H1 (cell line): ENCODE results near the gene TNRC6A. TPM values are rescaled to one million over a fixed set of nuclear protein-coding genes. Genes with fewer than 3 reads are reported as not detected.

Experiments used
- CTCF ChIA-PET: fragments of 300-600 bp; sonication (Branson Sonifier 250); formaldehyde crosslinking; loops from one replicate; lab custom pipeline; 2021; ENCODE audit not compliant: partially characterized antibody; lab: Charles Lee
- POLR2A ChIA-PET: fragments of 300-600 bp; sonication (Branson Sonifier 250); formaldehyde crosslinking; loops from one replicate; lab custom pipeline; 2021; ENCODE audit warnings: inconsistent platforms; ENCODE audit not compliant: partially characterized antibody; lab: Charles Lee
- DNase-seq, 2 experiments: peaks; one replicate each; pipeline versions ENCODE4 v3.0.0 to v3.0.0-alpha.2; 2010 to 2022; ENCODE audit warnings: low spot score in 2 of 2, low read depth in 1 of 2, mixed read lengths in 1 of 2
- FAIRE-seq: peaks from 2 replicates; lab custom pipeline; 2011; peaks lifted over from hg19 to GRCh38; lab: Jason Lieb, UNC
- H2AFZ ChIP-seq: 2 replicates; pipeline ENCODE4 v1.8.1; 2012; ENCODE audit warnings: low read length, inconsistent platforms
- H2AK5ac ChIP-seq: 2 replicates; pipeline ENCODE4 v1.6.1; 2013; ENCODE audit warnings: low read depth, low read length
- H2BK120ac ChIP-seq: replicated peaks from 2 replicates; pipeline ENCODE3; 2013; ENCODE audit warnings: low read depth, low read length, inconsistent platforms
- H2BK12ac ChIP-seq: 2 replicates; pipeline ENCODE4 v1.6.1; 2013; ENCODE audit warnings: low read depth, low read length
- H2BK15ac ChIP-seq: 2 replicates; pipeline ENCODE4 v1.6.1; 2013; ENCODE audit warnings: low read length
- H2BK20ac ChIP-seq: 2 replicates; pipeline ENCODE4 v1.6.1; 2013; ENCODE audit warnings: low read length
- H2BK5ac ChIP-seq: 2 replicates; pipeline ENCODE4 v1.6.1; 2013; ENCODE audit warnings: low read depth, low read length
- H3K14ac ChIP-seq: 2 replicates; pipeline ENCODE4 v1.6.1; 2013; ENCODE audit warnings: inconsistent platforms; ENCODE audit not compliant: insufficient read length
- H3K18ac ChIP-seq: 2 replicates; pipeline ENCODE4 v1.6.1; 2013; ENCODE audit warnings: low read length; ENCODE audit errors: extremely low read depth
- H3K23ac ChIP-seq: 2 replicates; pipeline ENCODE4 v1.6.1; 2013; ENCODE audit warnings: inconsistent platforms; ENCODE audit not compliant: insufficient read length
- H3K23me2 ChIP-seq: 2 replicates; pipeline ENCODE4 v1.6.1; 2013; ENCODE audit warnings: low read depth, low read length
- H3K27ac ChIP-seq: 2 replicates; pipeline ENCODE4 v1.6.1; 2011; ENCODE audit warnings: low read depth, low read length, inconsistent platforms
- H3K27me3 ChIP-seq, 4 experiments: replicated peaks in 1 of 4; 1 replicate in 1 of 4; 2 replicates in 3 of 4; pipeline versions ENCODE4 v1.6.1 to v1.8.1; 2011 to 2013; ENCODE audit warnings: low read length in 3 of 4, mild to moderate bottlenecking in 3 of 4, inconsistent platforms in 2 of 4, mixed read lengths in 2 of 4, moderate library complexity in 1 of 4; ENCODE audit not compliant: control insufficient read depth in 3 of 4, insufficient read depth in 3 of 4; ENCODE audit errors: extremely low read depth in 1 of 4
- H3K36me3 ChIP-seq, 4 experiments: 2 replicates each; pipeline versions ENCODE4 v1.6.1 to v1.8.1; 2011 to 2013; ENCODE audit warnings: mild to moderate bottlenecking in 4 of 4, low read length in 3 of 4, moderate library complexity in 2 of 4, control low read depth in 1 of 4, inconsistent platforms in 1 of 4; ENCODE audit not compliant: insufficient read depth in 4 of 4, control insufficient read depth in 2 of 4
- H3K4ac ChIP-seq: replicated peaks from 2 replicates; pipeline ENCODE3; 2013; ENCODE audit warnings: low read length, low read depth, mixed read lengths, inconsistent platforms; ENCODE audit not compliant: insufficient read length
- H3K4me1 ChIP-seq, 4 experiments: replicated peaks in 1 of 4; 1 replicate in 1 of 4; 2 replicates in 3 of 4; pipeline versions ENCODE4 v1.6.1 to v1.8.1; 2011 to 2013; ENCODE audit warnings: low read length in 3 of 4, inconsistent platforms in 2 of 4, mixed read lengths in 1 of 4; ENCODE audit not compliant: insufficient read depth in 4 of 4, control insufficient read depth in 3 of 4
- H3K4me2 ChIP-seq, 2 experiments: 2 replicates each; pipeline versions ENCODE4 v1.6.1 to v1.8.1; 2011 to 2013; ENCODE audit warnings: low read depth in 2 of 2, low read length in 2 of 2, control low read depth in 1 of 2, inconsistent platforms in 1 of 2, mild to moderate bottlenecking in 1 of 2; ENCODE audit not compliant: insufficient read depth in 1 of 2
- H3K4me3 ChIP-seq, 4 experiments: fragments of 200-600, 300-600 bp in 1 of 4; sonication (generic), shearing (Covaris generic), sonication (Bioruptor Twin) in 1 of 4; 2 replicates each; pipeline versions ENCODE4 v1.5.1 to v1.8.1; 2011 to 2016; ENCODE audit warnings: low read length in 4 of 4, low read depth in 3 of 4, control low read depth in 2 of 4, inconsistent platforms in 2 of 4, mild to moderate bottlenecking in 2 of 4, mixed read lengths in 1 of 4, moderate library complexity in 1 of 4; ENCODE audit not compliant: insufficient read depth in 2 of 4; ENCODE audit errors: extremely low read depth in 1 of 4
- H3K56ac ChIP-seq: replicated peaks from 2 replicates; pipeline ENCODE3; 2013; ENCODE audit warnings: low read depth, mild to moderate bottlenecking, mixed read lengths, low read length, inconsistent platforms; ENCODE audit not compliant: insufficient read length
- H3K79me1 ChIP-seq: 2 replicates; pipeline ENCODE4 v1.6.1; 2013; ENCODE audit warnings: low read depth, low read length, control low read depth
- H3K79me2 ChIP-seq, 2 experiments: 2 replicates each; pipeline versions ENCODE4 v1.6.1 to v1.8.1; 2012 to 2013; ENCODE audit warnings: low read length in 2 of 2, mild to moderate bottlenecking in 2 of 2, inconsistent platforms in 1 of 2; ENCODE audit not compliant: insufficient read depth in 2 of 2, control insufficient read depth in 1 of 2
- H3K9ac ChIP-seq, 4 experiments: replicated peaks in 1 of 4; 1 replicate in 1 of 4; 2 replicates in 3 of 4; pipeline versions ENCODE4 v1.6.1 to v1.8.1; 2011 to 2013; ENCODE audit warnings: low read depth in 3 of 4, low read length in 3 of 4, control low read depth in 2 of 4, mild to moderate bottlenecking in 2 of 4, moderate library complexity in 2 of 4, inconsistent platforms in 1 of 4; ENCODE audit errors: extremely low read depth in 1 of 4
- H3K9me3 ChIP-seq, 2 experiments: 2 replicates each; pipeline versions ENCODE4 v1.6.1 to v1.8.1; 2012 to 2013; ENCODE audit warnings: mild to moderate bottlenecking in 2 of 2, moderate library complexity in 2 of 2, control low read depth in 1 of 2, inconsistent platforms in 1 of 2, low read depth in 1 of 2, low read length in 1 of 2, mixed read lengths in 1 of 2; ENCODE audit not compliant: insufficient read depth in 2 of 2
- H4K20me1 ChIP-seq, 2 experiments: replicated peaks in 1 of 2; 2 replicates each; pipeline versions ENCODE3 to v1.8.1; 2011 to 2013; ENCODE audit warnings: inconsistent platforms in 2 of 2, low read length in 2 of 2, mild to moderate bottlenecking in 1 of 2; ENCODE audit not compliant: insufficient read depth in 2 of 2, control insufficient read depth in 1 of 2
- H4K5ac ChIP-seq: 2 replicates; pipeline ENCODE4 v1.6.1; 2013; ENCODE audit warnings: low read length, low read depth, mixed read lengths, inconsistent platforms; ENCODE audit not compliant: insufficient read length
- H4K8ac ChIP-seq: 2 replicates; pipeline ENCODE4 v1.8.0; 2013; ENCODE audit warnings: mild to moderate bottlenecking, moderate library complexity, low read length, inconsistent platforms; ENCODE audit not compliant: insufficient read depth; ENCODE audit errors: extremely low read depth
- H4K91ac ChIP-seq: replicated peaks from 2 replicates; pipeline ENCODE3; 2013; ENCODE audit warnings: low read length, mixed read lengths, inconsistent platforms; ENCODE audit not compliant: insufficient read length
- BCL11A ChIP-seq, 2 experiments: IDR thresholded peaks; one replicate each; pipeline ENCODE4 v1.6.1; 2011; ENCODE audit warnings: low read depth in 2 of 2, low read length in 2 of 2, mild to moderate bottlenecking in 2 of 2
- CBX5 ChIP-seq: fragments of 300-800, 300-1000 bp; sonication (generic); IDR thresholded peaks from 2 replicates; pipeline ENCODE4 v1.7.1; 2016; ENCODE audit warnings: antibody characterized with exemption, low read length, low read depth
- CBX8 ChIP-seq: fragments of 300-800, 300-1000 bp; sonication (generic); IDR thresholded peaks from 2 replicates; pipeline ENCODE4 v1.7.1; 2016; ENCODE audit warnings: low read depth, low read length, borderline replicate concordance
- CEBPB ChIP-seq: IDR thresholded peaks from 2 replicates; pipeline ENCODE4 v1.6.1; 2012; ENCODE audit warnings: low read depth, low read length
- EZH2 ChIP-seq: fragments of 200-600 bp; sonication (generic); IDR thresholded peaks from 2 replicates; pipeline ENCODE4 v1.7.1; 2012; ENCODE audit warnings: low read depth, mild to moderate bottlenecking, moderate library complexity, low read length, inconsistent platforms; ENCODE audit not compliant: severe bottlenecking
- JUN ChIP-seq: IDR thresholded peaks from 2 replicates; pipeline ENCODE4 v1.6.1; 2011; ENCODE audit warnings: low read depth, mild to moderate bottlenecking, improper control_type of control experiment, low read length
- JUND ChIP-seq: IDR thresholded peaks from 2 replicates; pipeline ENCODE4 v1.6.1; 2011; ENCODE audit warnings: mild to moderate bottlenecking, improper control_type of control experiment, low read length
- KDM4A ChIP-seq: IDR thresholded peaks from one replicate; pipeline ENCODE4 v1.7.1; 2012; ENCODE audit warnings: low read depth, mild to moderate bottlenecking, moderate library complexity, low read length, inconsistent platforms; ENCODE audit not compliant: severe bottlenecking
- PHF8 ChIP-seq: fragments of 200-600 bp; sonication (generic); conservative IDR thresholded peaks from 2 replicates; pipeline ENCODE4 v1.7.1; 2012; ENCODE audit warnings: low read depth, mild to moderate bottlenecking, inconsistent platforms, low read length, moderate library complexity
- POU5F1 ChIP-seq: IDR thresholded peaks from 2 replicates; pipeline ENCODE4 v1.6.1; 2011; ENCODE audit warnings: low read depth, mild to moderate bottlenecking, low read length, moderate library complexity
- TCF12 ChIP-seq: IDR thresholded peaks from 2 replicates; pipeline ENCODE4 v1.6.1; 2011; ENCODE audit warnings: low read depth, mild to moderate bottlenecking, low read length
- WGBS, 2 experiments: shearing (Covaris generic) in 1 of 2; methylation state at CpG; one replicate each; pipeline versions ENCODE4 v1.1.6 to v1.1.7; 2013 to 2015; ENCODE audit warnings: low lambda C conversion rate in 2 of 2, mixed read lengths in 2 of 2, inconsistent platforms in 1 of 2, low coverage in 1 of 2, missing lambda C conversion rate in 1 of 2; ENCODE audit not compliant: insufficient replicate concordance in 2 of 2, insufficient coverage in 1 of 2, insufficient read length in 1 of 2; ENCODE audit errors: extremely low coverage in 1 of 2, missing lambda C conversion rate in 1 of 2; 5-methylcytosine and 5-hydroxymethylcytosine counted together
- polyA plus RNA-seq, 7 experiments: library from polyadenylated mRNA; depleted of rRNA in 3 of 7; stranded (reverse) in 5 of 7; unstranded in 2 of 7; fragments of >200 nt in 5 of 7; fragments of 200-250 nt in 2 of 7; gene quantifications; 1 replicate in 5 of 7; 2 replicates in 1 of 7; 4 replicates in 1 of 7; pipeline versions ENCODE4 v1.2.1 to v1.2.3, GENCODE V29; 2011 to 2013; ENCODE audit warnings: missing spikeins in 2 of 7, mixed read lengths in 2 of 7
- total RNA-seq: library from RNA; stranded (reverse); fragmentation: NEBNext Ultra II Directional; extraction: Animal tissue kit (Norgen Biotek cat#: 25700); gene quantifications from 2 replicates; pipeline ENCODE4 v1.2.1, GENCODE V29; 2021
- TF ChIP-seq, protein P1 (sequence below): IDR thresholded peaks from 2 replicates; pipeline ENCODE4 v1.6.1; 2012; ENCODE audit warnings: low read length, inconsistent platforms

The TNRC6A gene
- total and polyA plus RNA-seq, 2 of the 8 experiments (the other 6 are each of a cell fraction or from before 2014, with no cell fraction given), result 67.6 to 103 TPM

DNA sequence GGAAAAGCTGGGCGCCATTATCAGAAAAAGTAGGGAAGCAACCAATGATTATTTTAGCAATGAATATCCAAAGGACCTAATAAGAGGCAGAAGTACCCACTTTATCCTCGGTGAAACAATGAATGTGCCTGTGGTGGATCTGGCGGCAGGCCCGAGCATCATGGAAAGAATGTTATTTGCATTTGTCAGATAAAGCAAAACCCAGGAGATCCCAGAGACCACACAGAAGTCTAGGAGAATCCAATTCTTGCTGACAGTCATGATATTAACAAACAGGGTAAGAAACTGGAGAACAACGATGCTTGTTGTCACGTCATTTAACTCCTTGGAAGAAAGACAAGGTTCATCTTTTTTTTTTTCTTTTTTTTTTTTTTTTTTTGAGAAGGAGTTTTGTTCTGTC, 12.0 kb upstream of the TNRC6A start:
- Histone ChIP-seq H4K20me1 (no peaks in the 10 kb centered on the region), H2AFZ (no peak overlapping the region), H3K14ac (no peak overlapping the region), H3K9me3 (peaks cover 0 to 3% of the 10 kb centered on the region in 2 experiments; a peak in 2 of 4 replicates), H3K4me2 (no peak overlapping the region), H3K79me1 (no peaks in the 10 kb centered on the region), H3K79me2 (no peaks in the 10 kb centered on the region), H3K18ac (no peak overlapping the region), H2BK15ac (no peak overlapping the region), H4K8ac (no peak overlapping the region), H3K23ac (no peak overlapping the region), H3K9ac (no peak overlapping the region), H3K4me3 (no peak overlapping the region), H2AK5ac (no peak overlapping the region), H3K56ac (no peak overlapping the region), H3K27me3 (no peaks in the 10 kb centered on the region), H3K4ac (no peak overlapping the region), H2BK20ac (no peak overlapping the region), H2BK5ac (no peak overlapping the region), H2BK12ac (no peak overlapping the region), H4K91ac (no peak overlapping the region), H2BK120ac (no peak overlapping the region), H3K36me3 (no peaks in the 10 kb centered on the region), H3K27ac (no peak overlapping the region), H4K5ac (no peak overlapping the region), H3K4me1 (no peaks in the 10 kb centered on the region), H3K23me2 (no peaks in the 10 kb centered on the region)
- WGBS, 2 experiments, result 87% methylated on average over 6 of the region's 6 CpGs; no CpG with 5 or more reads in 1 of the 2 experiments
- no peak for DNase-seq
- ChIA-PET CTCF (no interaction called here), POLR2A (interaction anchor here (1.2 kb wide), 1 partner anchor 14 kb away, joined by 3 read pairs; no protein-coding TSS in a partner anchor)
- no peak for TF ChIP-seq CBX8
- TF ChIP-seq POU5F1, result no peak
- TF ChIP-seq EZH2, result no peak
- no peak for TF ChIP-seq KDM4A
- TF ChIP-seq, protein P1, sequence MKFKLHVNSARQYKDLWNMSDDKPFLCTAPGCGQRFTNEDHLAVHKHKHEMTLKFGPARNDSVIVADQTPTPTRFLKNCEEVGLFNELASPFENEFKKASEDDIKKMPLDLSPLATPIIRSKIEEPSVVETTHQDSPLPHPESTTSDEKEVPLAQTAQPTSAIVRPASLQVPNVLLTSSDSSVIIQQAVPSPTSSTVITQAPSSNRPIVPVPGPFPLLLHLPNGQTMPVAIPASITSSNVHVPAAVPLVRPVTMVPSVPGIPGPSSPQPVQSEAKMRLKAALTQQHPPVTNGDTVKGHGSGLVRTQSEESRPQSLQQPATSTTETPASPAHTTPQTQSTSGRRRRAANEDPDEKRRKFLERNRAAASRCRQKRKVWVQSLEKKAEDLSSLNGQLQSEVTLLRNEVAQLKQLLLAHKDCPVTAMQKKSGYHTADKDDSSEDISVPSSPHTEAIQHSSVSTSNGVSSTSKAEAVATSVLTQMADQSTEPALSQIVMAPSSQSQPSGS, result no peak
- no peak for TF ChIP-seq BCL11A (IDR thresholded peaks at IDR 0.05; ENCODE audit: low read depth in 2 of 2, low read length in 2 of 2)
- no peak for TF ChIP-seq JUN
- no peak for TF ChIP-seq PHF8
- TF ChIP-seq CEBPB, result no peak
- TF ChIP-seq CBX5, result no peak
- TF ChIP-seq JUND, result no peak
- TF ChIP-seq TCF12, result no peak
- FAIRE-seq, result no peak
